Ishikawa (cell line): ENCODE data around the gene ASB2.
A peak's percentile ranks its signal among the peaks of the same experiment; 100 is the strongest.

Source experiments
- CEBPB ChIP-seq: IDR thresholded peaks from 2 replicates; pipeline ENCODE4 v1.6.1; 2012
- CREB1 ChIP-seq: IDR thresholded peaks from 2 replicates; pipeline ENCODE4 v1.6.1; 2012; ENCODE audit warnings: low read depth
- EGR1 ChIP-seq: IDR thresholded peaks from 2 replicates; pipeline ENCODE4 v1.6.1; 2012
- EP300 ChIP-seq: IDR thresholded peaks from 2 replicates; pipeline ENCODE4 v1.6.1; 2012; ENCODE audit warnings: borderline replicate concordance
- FOXM1 ChIP-seq: IDR thresholded peaks from 2 replicates; pipeline ENCODE4 v1.6.1; 2012; ENCODE audit warnings: low read depth, borderline replicate concordance
- NFIC ChIP-seq: IDR thresholded peaks from 2 replicates; pipeline ENCODE4 v1.6.1; 2012
- RAD21 ChIP-seq: IDR thresholded peaks from 2 replicates; pipeline ENCODE4 v1.6.1; 2012; ENCODE audit warnings: low read depth
- TAF1 ChIP-seq: IDR thresholded peaks from 2 replicates; pipeline ENCODE4 v1.6.1; 2012; ENCODE audit warnings: low read depth, mild to moderate bottlenecking
- TCF12 ChIP-seq: IDR thresholded peaks from 2 replicates; pipeline ENCODE4 v1.6.1; 2012; ENCODE audit warnings: low read depth
- TEAD4 ChIP-seq: IDR thresholded peaks from 2 replicates; pipeline ENCODE4 v1.6.1; 2012
- USF1 ChIP-seq: IDR thresholded peaks from 2 replicates; pipeline ENCODE4 v1.6.1; 2012
- YY1 ChIP-seq: IDR thresholded peaks from 2 replicates; pipeline ENCODE4 v1.6.1; 2012; ENCODE audit warnings: low read depth
- ZBTB7A ChIP-seq: IDR thresholded peaks from 2 replicates; pipeline ENCODE4 v1.6.1; 2012; ENCODE audit warnings: low read depth
- TF ChIP-seq, protein P1 (sequence below): IDR thresholded peaks from 2 replicates; pipeline ENCODE4 v1.6.1; 2012; ENCODE audit warnings: low read depth, mild to moderate bottlenecking
- TF ChIP-seq, protein P2 (sequence below): IDR thresholded peaks from 2 replicates; pipeline ENCODE4 v1.6.1; 2012

The ASB2 gene

GRCh38 chr14:93915800-93916199 is 60.6 kb downstream of the ASB2 start:
- TF ChIP-seq FOXM1 (no peak), EP300 (no peak), USF1 (no peak), YY1 (no peak), TEAD4 (no peak), ZBTB7A (no peak), RAD21 (no peak)

DNA sequence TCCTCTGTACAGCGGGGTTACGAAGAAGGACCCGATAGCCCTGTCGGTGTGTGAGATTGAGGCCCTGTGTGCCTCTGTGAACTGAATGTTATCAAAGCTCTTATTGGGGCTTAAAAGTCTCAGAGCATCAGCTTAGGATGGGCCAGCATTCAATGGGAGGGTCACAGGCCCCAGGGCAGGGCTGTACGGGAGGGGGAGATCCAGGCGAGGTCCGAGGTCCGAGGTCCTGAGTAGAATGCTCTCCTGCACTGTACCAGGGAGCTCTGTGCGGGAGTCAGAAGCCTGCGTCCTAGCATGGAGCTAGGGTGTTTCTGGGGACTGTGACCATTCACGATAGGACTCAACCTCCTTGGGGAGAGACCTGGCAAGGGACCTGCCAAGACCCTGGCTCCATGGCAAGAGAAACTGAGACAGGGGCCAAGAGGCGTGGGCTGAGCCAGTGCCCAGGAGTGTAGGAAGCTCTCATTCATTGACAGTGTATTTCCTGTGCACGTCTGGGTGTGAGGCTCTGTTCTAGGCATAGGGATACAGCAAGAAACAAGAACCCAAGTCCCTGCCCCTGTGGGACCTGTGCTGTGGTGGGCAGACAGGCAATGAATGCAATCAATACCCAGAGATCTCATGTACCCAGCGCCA is 61.2 kb downstream of the ASB2 start:
- TF ChIP-seq, protein P1, sequence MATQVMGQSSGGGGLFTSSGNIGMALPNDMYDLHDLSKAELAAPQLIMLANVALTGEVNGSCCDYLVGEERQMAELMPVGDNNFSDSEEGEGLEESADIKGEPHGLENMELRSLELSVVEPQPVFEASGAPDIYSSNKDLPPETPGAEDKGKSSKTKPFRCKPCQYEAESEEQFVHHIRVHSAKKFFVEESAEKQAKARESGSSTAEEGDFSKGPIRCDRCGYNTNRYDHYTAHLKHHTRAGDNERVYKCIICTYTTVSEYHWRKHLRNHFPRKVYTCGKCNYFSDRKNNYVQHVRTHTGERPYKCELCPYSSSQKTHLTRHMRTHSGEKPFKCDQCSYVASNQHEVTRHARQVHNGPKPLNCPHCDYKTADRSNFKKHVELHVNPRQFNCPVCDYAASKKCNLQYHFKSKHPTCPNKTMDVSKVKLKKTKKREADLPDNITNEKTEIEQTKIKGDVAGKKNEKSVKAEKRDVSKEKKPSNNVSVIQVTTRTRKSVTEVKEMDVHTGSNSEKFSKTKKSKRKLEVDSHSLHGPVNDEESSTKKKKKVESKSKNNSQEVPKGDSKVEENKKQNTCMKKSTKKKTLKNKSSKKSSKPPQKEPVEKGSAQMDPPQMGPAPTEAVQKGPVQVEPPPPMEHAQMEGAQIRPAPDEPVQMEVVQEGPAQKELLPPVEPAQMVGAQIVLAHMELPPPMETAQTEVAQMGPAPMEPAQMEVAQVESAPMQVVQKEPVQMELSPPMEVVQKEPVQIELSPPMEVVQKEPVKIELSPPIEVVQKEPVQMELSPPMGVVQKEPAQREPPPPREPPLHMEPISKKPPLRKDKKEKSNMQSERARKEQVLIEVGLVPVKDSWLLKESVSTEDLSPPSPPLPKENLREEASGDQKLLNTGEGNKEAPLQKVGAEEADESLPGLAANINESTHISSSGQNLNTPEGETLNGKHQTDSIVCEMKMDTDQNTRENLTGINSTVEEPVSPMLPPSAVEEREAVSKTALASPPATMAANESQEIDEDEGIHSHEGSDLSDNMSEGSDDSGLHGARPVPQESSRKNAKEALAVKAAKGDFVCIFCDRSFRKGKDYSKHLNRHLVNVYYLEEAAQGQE: no peak
- TF ChIP-seq RAD21 (no peak), NFIC (no peak), YY1 (no peak), TEAD4 (no peak), ZBTB7A (no peak), USF1 (no peak), TCF12 (no peak)
- TF ChIP-seq, protein P2, sequence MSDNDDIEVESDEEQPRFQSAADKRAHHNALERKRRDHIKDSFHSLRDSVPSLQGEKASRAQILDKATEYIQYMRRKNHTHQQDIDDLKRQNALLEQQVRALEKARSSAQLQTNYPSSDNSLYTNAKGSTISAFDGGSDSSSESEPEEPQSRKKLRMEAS: no peak

- TF ChIP-seq EGR1: no peak
- TF ChIP-seq YY1: 0 out of 2 replicates have a peak, but pooled peaks have one; percentile 32
Observed at GRCh38 chr14:93914278-93914677, 62.1 kb downstream of the ASB2 start.

- TF ChIP-seq, protein P2: no peak
- TF ChIP-seq, protein P1: no peak
- no peak for TF ChIP-seq USF1
- TF ChIP-seq NFIC: no peak
- no peak for TF ChIP-seq ZBTB7A
- TF ChIP-seq RAD21: no peak
- no peak for TF ChIP-seq EGR1
Observed at GRCh38 chr14:93912782-93913181, 63.6 kb downstream of the ASB2 start.

- no peak for TF ChIP-seq TCF12
- no peak for TF ChIP-seq RAD21
- TF ChIP-seq FOXM1: no peak
- TF ChIP-seq CEBPB: no peak
- no peak for TF ChIP-seq ZBTB7A
Observed at GRCh38 chr14:93911975-93912615, 64.3 kb downstream of the ASB2 start.

- TF ChIP-seq ZBTB7A (no peak), TCF12 (no peak), NFIC (no peak), CREB1 (no peak), FOXM1 (no peak), TAF1 (no peak)
- TF ChIP-seq, protein P1: no peak
- TF ChIP-seq, protein P2: no peak
Observed at GRCh38 chr14:93909429-93910128, 66.8 kb downstream of the ASB2 start.
